Fibroblast of upper back skin (primary cell): Measurements from ENCODE around the gene USP10.

Experiments used
- DNase-seq: peaks from one replicate; pipeline ENCODE4 v3.0.0-alpha.2; 2013

USP10 gene

DNA sequence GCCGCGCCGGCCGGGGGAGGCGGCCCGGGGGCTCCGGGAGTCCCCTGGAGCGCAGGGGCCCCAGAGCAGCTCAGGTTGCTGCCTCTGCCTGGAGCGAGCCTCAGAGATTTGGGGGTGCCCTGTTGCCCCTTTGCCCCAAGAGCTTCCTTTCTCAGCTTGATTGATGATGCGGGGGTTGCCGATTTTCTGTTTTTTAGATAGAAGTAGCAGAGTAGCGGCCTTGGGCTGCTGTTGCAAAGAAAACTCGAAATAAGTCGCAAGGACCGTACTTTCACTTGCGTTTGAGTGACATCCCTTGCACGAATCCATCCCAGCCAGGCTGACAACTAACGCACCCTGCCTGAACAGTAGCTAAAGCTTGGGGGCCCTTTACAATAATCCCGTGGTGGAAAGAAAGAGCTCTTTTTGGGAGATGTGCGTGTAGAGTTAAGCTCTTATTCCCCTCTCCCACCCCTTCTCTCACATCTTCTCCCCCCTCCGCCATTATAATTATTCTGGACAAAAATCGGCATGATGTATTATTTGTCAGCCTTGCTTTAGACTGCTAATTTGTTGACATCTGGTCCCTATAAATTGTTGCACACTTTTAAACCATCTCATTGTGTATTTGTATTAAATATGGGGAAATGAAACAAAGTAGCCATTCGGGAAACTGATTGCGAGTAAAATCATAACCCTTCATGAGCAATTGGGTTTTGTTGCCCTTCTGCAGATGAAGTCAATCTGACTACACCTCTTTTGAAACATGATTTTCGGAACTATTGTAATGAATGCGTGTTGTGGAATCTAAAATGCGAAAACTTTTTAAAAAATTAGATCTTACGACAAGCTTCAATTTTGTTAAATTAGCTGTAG lies 873 bp downstream of the USP10 start:
- no peak for DNase-seq

DNA sequence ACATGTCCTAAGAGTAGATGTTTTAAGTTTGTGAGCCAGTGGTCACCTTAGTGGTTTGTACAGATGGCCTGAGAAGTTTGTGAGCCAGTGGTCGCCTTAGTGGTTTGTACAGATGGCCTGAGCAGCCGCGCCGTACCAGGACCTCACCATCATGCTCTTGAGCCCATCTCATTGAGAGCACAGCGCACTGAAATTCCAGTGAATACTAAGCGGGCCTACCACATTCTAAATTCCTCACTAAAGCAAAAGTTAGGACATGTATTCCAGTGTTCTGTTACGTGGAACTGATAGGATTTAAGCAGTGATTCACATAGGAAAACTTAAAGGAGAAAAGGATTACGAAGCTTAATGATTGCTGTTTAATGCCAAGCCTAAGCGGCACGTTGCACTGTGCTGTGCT lies 3.9 kb downstream of the USP10 start:
- no peak for DNase-seq

DNA sequence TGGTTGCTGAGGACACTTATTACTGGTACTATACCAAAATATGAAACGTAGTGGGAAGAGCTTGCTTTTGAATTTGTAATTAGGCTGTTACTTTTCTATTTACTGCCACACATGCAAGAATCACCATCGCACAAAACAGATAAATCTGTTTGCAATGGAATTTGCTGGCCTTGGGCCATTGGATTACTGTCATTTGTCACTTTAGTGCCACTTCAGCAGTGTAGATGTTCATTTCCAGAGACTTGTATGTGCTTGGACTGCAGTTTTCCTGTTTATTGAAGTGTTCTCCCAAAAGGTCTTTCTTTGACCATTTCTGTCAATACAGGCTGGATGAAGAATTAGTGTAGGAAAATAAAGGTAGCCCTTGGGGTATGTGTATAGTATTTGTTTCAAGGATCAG lies 4.5 kb downstream of the USP10 start:
- no peak for DNase-seq

DNA sequence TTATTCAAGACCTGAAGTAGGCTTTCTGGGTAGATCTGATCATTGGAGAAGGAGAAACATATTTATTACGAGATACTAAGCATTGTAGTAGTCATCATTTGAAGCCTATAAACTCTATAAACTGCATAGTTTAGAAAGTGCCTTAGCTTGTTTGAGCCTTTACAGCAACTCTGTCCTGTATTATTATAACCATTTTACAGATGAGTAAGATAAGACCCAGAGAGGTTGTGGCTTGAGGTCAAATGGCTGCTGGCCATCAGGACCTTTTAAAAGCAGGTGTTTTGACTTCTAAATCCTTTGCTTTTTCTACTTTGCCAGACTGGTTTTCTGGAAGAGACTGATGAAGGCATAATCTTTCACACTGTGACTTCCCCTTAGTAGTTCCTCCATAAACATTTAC lies 7.1 kb downstream of the USP10 start:
- no peak for DNase-seq

DNA sequence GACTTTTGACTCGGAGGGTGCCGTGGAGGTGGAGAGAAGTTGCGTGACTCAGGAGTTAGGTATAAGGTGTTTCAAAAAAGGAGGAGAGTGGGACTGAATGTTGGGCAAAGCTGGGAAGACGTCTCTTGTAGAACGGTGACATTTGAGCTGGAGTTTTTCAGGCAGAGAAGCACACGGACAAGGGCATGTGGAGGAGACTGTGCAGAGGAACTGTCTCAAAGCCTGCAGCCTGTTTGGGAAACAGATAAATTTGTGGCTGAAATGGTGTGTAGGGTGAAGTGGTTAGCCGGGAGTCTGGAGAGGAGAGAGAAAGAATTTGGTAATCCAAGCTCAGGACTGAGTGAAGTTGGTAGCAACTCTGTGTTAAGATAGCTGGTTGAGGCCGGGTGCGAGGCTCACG lies 9.8 kb downstream of the USP10 start:
- DNase-seq, result no peak

DNA sequence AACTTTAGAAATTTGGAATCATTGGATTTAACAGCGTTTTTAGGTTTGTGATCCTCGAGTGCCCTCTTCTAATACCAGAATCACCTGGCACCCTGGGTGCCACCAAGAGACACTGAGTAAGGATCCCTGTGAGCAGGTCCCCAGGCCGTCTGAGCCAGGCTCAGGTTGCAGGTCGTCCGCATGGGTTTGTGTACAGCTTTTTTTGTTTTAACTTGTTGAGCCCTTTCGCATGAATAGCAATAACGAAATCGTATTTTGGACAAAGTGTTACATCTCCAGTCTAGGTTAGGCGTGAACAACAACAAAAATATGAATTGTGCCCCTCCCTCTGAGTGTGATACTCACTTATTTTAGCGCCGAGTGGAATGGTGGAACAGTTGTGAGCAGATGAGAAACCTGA lies 10.9 kb downstream of the USP10 start:
- no peak for DNase-seq

DNA sequence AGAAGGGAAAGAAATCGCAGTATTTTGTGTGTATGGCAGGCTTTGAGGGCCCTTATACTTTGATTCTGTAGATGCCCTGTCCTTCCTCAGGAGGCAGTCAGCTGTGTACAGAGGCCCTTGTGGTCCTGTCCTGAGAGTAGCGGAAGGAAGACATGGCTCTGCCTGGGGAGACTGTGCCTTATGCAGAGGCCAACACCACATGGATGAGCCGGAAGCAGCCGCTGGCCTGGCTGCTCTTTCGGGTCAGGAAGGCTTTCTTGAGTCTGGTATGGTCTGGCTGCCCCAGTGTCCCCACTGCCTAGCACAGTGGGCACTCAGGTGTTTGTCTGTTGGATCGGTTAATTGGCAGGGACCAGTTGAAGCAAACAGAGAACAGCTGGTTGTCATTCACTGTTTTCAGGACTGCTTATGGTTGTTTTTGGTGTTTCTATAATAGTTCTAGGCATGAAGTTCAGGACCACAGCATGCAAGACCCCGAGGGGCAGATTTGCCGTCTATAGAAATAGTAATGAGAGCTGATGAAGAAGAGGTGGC lies 12.4 kb downstream of the USP10 start:
- DNase-seq, result no peak

DNA sequence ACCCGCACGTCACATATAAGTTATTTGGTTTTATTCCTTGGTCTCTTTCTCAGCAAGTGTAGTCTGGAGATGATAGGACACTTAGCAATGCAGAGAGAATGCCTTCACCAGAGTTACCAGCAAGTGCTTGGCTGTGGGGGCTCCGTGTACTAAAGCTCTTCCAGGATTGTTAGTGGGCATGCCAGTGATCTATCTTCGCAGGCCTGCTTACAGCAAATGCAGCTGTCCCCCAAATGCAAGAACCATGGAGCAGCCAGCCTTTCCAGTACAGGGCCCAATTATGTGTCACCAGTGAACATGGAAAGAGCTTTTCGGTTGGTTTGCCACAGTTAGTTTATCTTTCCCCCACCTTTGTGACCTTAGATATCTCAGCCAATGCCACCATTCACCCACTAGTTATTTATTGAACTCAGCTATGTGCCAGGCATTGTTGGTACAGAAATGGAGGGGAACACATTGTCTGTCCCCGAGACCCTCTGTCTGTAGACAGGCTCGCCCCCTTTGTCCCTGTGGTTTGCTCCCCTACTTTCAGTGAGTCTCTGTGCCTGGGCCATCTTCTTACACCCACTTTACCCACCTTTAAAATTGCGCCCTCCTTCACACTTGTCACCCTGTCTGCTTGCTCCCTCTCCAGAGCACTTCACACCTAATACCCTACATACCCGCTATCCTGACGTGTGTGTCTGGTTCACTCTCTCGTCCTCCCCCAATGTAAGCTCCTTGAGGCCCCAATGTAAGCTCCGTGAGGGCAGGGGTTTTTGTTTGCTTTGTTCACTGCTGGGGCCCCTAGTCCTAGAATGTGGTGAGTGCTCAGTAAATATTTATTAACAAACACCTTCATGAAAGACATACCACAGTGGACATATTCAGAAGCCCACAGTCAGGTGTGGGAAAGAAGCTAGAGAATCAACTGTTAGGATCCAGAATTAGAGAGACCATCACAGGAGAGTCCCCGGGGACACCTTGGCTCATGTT lies 13.3 kb downstream of the USP10 start:
- no peak for DNase-seq

DNA sequence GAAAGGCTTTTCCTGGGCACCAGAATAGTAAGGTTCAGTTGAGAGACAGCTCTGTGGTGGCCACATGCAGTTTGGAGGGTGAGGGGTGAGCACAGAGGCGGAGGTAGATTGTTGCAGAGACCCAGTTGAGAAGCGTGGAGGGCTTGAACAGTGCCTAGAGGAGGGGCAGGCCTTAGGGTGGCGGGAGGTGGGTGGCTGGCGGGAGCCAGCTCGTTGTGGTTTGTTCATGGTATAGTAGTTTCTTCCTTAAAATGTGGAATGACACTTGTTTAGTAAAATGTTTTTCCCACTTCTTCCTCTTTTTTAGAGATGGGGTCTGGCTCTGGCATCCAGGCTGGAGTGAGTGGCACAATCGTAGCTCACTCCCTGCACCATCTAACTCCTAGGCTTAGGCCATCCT lies 14.2 kb downstream of the USP10 start:
- DNase-seq, result no peak

DNA sequence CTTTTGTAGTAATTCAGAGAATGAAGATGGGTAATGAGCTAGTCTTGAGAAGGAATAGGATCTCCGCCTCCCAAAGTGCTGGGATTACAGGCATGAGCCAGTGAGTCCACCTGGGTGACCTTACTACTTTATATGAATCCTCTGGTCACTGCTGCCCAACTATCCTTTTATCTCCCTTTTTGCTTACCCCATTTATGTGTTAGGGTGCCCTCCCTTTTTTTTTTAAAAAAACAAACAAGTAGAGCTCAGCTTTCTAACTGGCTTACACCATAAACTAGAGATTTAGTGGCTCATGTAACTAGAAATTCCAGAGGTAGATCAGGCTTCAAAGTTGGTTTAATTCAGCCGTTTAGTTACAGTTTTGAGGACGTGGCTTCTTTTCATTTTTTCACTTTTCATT lies 15.6 kb downstream of the USP10 start:
- DNase-seq, result no peak

DNA sequence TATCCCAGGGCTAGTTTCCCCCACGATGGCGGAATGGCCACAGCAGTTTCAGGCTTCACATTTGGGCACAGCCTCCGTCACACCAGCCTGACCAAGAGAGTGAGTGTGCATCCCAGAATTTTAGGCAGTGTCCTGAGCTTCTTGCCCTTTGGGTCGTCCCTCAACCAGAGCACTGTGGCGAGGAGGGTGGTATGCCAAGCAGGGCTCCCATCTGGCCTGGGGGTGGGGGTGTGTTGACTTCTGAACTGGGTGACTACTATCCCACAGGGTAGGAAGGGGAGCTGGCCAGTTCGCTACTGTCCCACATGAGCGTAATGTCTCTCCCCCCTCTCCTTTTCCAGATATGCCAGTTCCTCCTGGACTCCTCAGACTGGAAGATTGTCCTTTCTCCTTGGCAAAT lies 16.1 kb downstream of the USP10 start:
- DNase-seq, result no peak

DNA sequence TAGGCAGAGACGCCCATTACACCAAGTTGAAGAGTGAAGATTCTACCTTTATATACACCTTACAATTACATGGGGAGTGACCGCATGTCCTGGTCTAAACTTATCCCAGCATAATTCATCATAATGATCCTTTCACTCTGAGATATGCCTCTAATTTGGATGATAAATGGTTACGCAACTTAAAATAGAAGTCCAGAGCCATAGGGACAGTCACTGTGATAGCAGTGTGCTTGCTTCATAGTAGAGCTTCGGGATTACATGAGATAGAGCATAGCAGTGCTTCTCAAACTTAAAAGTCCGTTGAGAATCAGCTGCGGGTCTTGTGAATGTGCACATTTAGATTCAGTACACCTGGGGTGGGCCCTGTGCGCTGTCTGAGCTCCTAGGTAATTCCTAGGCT lies 16.9 kb downstream of the USP10 start:
- no peak for DNase-seq

DNA sequence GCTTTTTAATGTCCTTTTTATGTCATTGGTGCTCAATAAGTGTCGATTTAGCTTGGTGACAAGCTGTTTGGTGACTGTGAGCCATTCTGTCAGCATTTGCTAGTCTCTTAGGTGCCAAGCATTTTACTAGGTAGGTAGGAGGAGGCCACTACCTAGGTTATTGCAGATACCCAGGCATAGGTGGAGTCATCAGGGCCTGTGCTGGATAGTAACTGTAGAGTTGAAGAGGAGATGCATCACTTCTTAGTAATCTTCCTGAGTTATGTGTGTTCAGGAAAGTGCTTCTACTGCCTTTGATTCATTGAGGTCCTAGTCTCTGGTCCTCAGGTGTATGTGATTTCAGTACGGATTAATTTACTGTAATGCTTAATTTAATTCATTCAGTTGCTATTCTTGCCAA lies 17.7 kb downstream of the USP10 start:
- DNase-seq, result no peak

DNA sequence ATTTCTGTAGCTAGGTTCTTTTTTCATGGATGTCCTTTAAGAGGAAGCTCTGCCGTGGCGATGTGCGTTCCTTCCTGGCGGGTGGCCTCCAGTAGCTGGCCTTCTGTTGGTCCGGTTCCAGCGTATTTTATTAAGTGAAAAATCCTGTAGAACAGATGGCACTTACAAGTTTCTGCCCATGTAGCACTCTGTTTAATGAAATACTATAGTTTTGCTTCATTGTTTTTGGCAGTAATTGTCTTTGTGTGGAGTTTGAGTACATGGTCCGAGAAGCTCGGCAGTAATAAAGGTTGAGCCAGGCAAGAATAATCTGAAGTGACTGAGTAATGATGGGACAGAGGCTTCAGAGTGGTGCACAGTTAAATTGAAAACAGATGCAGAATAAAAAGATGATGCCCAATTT lies 20.4 kb downstream of the USP10 start:
- DNase-seq, result peak; percentile 67

DNA sequence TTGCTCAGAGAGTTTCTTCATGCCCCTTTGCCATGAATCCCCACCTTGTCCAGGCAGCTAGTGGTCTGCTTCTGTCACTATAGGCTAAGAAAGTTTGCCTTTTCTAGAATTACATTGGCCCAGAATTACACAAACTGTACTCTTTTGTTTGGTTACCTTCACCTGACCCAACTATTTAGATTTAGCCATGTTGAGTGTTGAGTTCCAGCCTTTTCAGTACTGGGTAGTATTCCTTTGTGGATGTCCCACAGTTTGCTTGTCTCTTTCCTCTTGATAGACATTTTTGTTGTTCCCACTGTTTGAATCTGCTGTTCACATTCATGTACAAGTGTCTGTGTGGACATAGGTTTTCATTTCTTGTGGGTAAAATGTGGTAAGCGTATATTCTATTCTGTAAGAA lies 22.3 kb downstream of the USP10 start:
- no peak for DNase-seq

DNA sequence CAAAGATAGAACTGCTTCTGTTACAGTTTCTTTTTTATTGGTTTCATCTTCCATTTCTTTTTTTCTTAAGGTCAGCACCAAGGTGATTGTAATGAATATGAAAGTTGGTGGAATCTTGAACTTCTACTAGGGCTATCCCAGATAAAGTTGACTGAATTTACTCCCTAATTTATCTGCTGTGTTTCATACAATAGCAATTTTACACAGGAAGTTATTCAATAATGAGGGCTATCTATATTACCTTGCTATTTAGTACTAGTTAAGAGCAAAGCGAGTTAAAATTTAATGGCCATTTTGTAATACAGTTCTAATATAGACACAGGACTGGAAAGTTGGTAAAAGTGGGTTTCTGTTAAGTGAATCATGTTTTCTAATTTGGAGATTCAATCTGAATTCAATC lies 24.1 kb downstream of the USP10 start:
- DNase-seq, result no peak

DNA sequence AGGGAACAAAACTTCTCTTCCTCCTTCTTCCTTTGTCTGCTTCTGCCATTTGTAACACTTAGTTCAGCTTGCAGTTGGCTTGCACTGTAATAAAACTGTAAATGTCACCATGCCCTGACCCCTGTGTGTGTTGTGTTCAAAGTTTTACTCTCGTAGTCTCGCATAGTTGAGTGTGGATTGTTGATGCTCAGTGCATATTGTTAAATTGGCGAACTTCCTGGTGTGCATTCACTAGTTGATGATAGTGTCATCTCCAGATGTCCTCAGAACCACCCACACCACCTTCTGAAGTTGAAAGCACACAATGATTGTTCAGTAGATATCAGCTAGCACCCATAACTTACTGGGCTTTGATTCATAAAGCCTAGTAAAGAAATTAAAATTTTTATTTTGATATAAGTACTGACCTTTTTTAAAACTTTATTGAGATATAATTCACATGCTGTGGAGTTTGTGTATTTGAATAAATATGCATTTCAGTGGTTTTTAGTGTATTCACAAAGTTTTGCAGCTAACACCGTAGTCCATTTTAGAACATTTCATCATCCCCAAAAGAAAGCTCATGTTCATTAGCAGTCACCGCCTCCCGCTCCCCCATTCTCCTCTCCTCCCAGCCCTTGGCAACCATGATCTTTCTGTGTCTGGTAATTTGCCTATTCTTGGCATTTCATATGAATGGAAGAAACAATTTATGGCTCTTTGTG lies 25.0 kb downstream of the USP10 start:
- peak; percentile 39 for DNase-seq

DNA sequence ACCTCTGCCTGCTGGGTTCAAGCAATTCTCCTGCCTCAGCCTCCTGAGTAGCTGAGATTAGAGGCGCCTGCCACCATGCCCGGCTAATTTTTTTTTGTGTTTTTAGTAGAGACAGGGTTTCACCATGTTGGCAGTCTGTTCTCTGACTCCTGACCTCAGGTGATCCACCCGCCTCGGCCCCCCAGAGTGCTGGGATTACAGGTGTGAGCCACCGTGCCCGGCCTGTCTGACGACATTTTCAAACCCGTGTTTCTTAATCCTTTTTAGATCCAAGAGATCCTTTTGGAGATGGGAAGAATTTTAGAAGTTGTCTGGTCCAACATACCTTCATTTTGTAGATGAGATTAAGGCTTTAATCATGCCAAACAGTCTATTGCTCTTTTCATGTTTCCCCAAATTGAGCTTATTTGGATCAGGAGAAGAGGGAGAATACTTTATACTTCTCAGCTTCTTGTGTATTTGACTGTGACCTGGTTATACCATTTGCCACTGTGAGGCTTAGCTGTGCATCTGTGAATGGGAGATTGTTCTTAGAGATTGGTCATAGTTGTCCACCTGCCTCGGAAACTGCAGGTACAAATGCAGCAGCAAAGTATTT lies 25.8 kb downstream of the USP10 start:
- no peak for DNase-seq

DNA sequence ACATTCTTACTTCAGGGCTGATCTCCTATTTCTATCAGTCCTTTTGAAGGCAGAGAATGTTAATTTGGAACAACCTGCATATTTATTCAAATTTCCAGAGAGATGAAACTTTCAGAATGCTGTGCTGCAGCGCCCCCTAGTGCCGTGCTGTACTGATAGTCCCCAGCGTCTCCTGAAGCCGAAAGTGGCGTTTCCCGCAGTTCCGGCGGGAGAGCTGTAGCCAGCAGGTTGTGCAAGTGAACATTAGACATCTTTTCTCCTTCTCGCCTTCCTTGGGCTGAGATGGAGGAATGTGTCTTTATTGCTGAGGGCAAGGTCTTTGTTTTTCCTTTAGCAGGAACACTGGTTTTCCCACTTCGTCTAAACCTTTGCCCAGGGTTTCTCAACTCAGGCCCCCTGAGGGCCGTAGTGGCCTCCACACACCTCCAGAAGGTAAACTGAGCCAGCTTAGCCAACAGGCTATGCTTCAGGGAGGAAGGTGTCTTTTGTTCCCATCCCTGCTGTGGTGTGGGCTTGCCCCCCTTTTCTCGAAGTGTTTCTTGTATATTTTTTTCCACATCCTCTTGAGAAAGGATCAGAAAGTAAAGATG lies 26.4 kb downstream of the USP10 start:
- peak; percentile 82 for DNase-seq

DNA sequence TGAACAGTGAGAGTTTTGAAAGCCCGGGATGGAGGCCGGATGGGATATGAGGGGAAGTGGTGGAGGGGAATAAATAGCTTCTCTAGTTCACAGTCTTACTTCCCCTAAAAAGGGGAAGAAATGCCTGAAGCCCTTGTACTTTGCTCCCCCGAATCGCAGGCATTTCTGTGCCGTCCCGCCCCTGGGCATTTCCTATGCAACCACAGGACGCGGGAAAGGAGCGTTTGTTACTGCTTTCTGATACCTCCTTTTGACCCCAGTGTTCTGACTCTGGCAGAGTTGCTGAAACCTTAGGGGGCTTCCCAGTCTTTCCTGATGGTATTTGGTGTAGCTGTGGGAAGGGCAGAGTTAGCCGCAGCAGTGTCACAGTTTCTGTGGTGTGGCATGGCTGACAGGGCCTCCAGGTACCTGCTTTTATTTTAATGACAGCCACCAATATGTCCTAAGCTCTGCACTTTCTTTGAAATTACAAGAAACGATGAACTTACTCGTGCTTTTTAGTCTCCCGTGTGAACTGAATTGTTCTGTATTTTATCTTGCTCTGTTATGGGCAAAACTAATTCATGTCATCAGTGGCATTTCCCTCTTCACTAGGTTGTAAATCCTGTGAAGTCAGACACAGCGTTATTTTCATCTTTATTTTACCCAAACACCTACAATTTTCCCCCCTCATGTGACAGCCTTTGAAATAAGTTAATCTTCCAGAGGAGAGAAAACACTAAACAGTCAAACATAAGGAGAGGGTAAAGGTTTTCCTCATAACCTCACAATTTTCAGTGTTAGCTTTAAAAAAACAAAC lies 27.1 kb downstream of the USP10 start:
- DNase-seq, result no peak

DNA sequence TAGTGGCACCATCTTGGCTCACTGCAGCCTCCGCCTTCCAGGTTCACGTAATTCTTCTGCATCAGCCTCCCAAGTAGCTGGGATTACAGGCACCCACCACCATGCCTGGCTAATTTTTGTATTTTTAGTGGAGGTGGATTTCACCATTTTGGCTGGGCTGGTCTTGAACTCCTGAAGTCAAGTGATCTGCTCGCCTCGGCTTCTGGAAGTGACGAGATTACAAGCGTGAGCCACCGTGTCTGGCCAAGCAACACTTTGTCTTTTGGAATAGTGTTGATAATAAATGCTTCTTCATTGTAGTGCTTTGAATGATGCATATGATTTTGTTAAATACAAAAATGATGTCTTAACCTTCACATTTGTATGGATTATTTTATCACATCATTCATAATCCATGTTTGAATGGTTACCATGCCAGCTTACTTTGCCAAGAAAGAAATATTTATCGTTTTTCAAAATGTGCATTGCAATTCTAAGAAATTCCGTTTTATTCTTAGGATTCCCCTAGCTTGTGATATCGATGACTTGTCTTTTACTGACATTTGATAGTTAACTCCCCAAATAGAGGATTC lies 29.1 kb downstream of the USP10 start:
- DNase-seq, result no peak
